Left lung (tissue), 10 donors: ENCODE measurements around the gene SNX25. TPM values are rescaled to one million over a fixed set of nuclear protein-coding genes. Genes with fewer than 3 reads are reported as not detected.

Source experiments
- ATAC-seq: fragments of 200-7000 bp; cut with Tn5 transposase; one replicate; pipeline ENCODE4 v1.9.1; 2020; ENCODE audit warnings: moderate library complexity
- DNase-seq, 4 donors: peaks; one replicate each; pipeline ENCODE4 v3.0.0-alpha.2; 2013 to 2020
- H3K27ac ChIP-seq, 2 donors: fragments of 200-600 bp; sonication (generic) in 1 of 2; one replicate each; pipeline versions ENCODE4 v1.5.0 to v1.8.0; 2020 to 2021
- H3K27me3 ChIP-seq, 2 donors: fragments of 200-600 bp; sonication (generic) in 1 of 2; one replicate each; pipeline versions ENCODE4 v1.5.0 to v1.8.0; 2020 to 2021
- H3K36me3 ChIP-seq, 2 donors: fragments of 200-600 bp; sonication (generic) in 1 of 2; one replicate each; pipeline versions ENCODE4 v1.5.0 to v1.8.0; 2020 to 2021
- H3K4me1 ChIP-seq, 2 donors: fragments of 200-600 bp; one replicate each; pipeline ENCODE4 v1.8.0; 2021
- H3K4me3 ChIP-seq, 2 donors: fragments of 200-600 bp; sonication (generic) in 1 of 2; one replicate each; pipeline versions ENCODE4 v1.5.0 to v1.8.0; 2020 to 2021; ENCODE audit warnings: mild to moderate bottlenecking in 1 of 2
- H3K9me3 ChIP-seq, 2 donors: fragments of 200-600 bp; sonication (generic) in 1 of 2; one replicate each; pipeline versions ENCODE4 v1.5.0 to v1.8.0; 2020 to 2021
- intact Hi-C, 2 donors: fragments of 100-400 bp; cut with DNase I; formaldehyde crosslinking; loops; one replicate each; pipeline versions ENCODE4 v1.11.2 to v1.14.2; 2022
- polyA plus RNA-seq, 6 donors: library from polyadenylated mRNA; unstranded; fragments of 120-200 nt; gene quantifications; one replicate each; pipeline ENCODE4 v1.2.1, GENCODE V29; 2013; ENCODE audit not compliant: insufficient read length in 6 of 6
- total RNA-seq, 2 donors: library from RNA; stranded (reverse); fragmentation: NEBNext Ultra II Directional; extraction: Animal tissue kit (Norgen Biotek cat#: 25700); gene quantifications; one replicate each; pipeline ENCODE4 v1.2.1, GENCODE V29; 2021
- TF ChIP-seq, protein P1 (sequence below), 2 donors: fragments of 200-600 bp; sonication (generic) in 1 of 2; IDR thresholded peaks; one replicate each; pipeline versions ENCODE4 v1.5.0 to v1.8.0; 2021; ENCODE audit warnings: antibody characterized with exemption in 2 of 2
- donor health status: DM: no; HTN: yes; CAD: no.
- donor health status: DM: no; HTN: no; CAD: no.

The SNX25 gene
- total and polyA plus RNA-seq, 8 donors = 15.5 to 122 (median 18.9) TPM

DNA sequence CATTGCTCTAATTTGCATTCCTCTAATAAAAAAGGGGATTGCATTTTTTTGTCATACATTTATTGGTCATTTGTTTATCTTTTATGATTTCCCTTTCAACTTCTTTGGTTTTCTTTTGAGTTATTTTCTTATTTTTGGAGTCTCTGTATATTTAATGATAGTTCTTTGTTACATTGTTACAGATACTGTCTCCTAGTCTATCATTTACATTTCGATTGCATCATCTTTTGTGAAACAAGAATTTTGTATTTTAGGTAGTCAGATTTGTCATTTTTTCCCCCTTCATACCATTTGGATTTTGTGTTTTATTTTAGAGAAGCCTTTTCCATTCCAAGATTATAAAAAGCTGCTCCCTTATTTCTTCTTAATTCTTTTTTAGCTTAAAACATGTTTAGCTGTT lies 37.1 kb downstream of the SNX25 start:
- ATAC-seq (no peak), DNase-seq (no peak)
- TF ChIP-seq, protein P1, sequence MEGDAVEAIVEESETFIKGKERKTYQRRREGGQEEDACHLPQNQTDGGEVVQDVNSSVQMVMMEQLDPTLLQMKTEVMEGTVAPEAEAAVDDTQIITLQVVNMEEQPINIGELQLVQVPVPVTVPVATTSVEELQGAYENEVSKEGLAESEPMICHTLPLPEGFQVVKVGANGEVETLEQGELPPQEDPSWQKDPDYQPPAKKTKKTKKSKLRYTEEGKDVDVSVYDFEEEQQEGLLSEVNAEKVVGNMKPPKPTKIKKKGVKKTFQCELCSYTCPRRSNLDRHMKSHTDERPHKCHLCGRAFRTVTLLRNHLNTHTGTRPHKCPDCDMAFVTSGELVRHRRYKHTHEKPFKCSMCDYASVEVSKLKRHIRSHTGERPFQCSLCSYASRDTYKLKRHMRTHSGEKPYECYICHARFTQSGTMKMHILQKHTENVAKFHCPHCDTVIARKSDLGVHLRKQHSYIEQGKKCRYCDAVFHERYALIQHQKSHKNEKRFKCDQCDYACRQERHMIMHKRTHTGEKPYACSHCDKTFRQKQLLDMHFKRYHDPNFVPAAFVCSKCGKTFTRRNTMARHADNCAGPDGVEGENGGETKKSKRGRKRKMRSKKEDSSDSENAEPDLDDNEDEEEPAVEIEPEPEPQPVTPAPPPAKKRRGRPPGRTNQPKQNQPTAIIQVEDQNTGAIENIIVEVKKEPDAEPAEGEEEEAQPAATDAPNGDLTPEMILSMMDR (IDR thresholded peaks at IDR 0.05) = no peak
- Histone ChIP-seq H3K27me3 (no peaks in the 10 kb centered on the region), H3K9me3 (no peaks in the 10 kb centered on the region), H3K36me3 (no peaks in the 10 kb centered on the region), H3K4me3 (no peak overlapping the region), H3K4me1 (no peaks in the 10 kb centered on the region), H3K27ac (no peak overlapping the region)
- intact Hi-C loops = no loop called here

DNA sequence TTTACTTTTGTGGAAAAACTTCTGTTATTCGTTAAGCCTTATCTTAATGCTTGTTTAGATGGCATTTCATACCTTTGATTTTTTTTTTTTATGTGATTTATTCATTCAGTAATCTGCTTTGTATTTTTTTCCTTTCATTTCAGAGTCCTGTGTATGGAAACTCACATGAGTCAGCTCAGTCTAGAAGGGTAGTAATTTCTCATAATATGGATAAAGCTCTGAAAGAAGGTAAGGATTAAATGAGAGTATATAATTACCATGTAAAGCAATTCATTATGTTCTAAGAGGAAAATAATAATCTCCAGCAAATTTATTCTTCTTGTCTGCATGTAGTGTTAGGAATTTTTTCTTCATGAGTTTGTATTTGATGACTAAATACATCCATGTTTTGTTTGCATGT lies 37.8 kb downstream of the SNX25 start:
- DNase-seq (no peak), ATAC-seq (no peak)
- TF ChIP-seq, protein P1 (IDR thresholded peaks at IDR 0.05) = no peak
- intact Hi-C loops = no loop called here
- H3K4me3 ChIP-seq = no peak overlapping the region
- H3K27me3 ChIP-seq = no peaks in the 10 kb centered on the region
- no peaks in the 10 kb centered on the region for H3K9me3 ChIP-seq
- H3K27ac ChIP-seq = no peak overlapping the region
- no peaks in the 10 kb centered on the region for H3K36me3 ChIP-seq
- no peaks in the 10 kb centered on the region for H3K4me1 ChIP-seq

DNA sequence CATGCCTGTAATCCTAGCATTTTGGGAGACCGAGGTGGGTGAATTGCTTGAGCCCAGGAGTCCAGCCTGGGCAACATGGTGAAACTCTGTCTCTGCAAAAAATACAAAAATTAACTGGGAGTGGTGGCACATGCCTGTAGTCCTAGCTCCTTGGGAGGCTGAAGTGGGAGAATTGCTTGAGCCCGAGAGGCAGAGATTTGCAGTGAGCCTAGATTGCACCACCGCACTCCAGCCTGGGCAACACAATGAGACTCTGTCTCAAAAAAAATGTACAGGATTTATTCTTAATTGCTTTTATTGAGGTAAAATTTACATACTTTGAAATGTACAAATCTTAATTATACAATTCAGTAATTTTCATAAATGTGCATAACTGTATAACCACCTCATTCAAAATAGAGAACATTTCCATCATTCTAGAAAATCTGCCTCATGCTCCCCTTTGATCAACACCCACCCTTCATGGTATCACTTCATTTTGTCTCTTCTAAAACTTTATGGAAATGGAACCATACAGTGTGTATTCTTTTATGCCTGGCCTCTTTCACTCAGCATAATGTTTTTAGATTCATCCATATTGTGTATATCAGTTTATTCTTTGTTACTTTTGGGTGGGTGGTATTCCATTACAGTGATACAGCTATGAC lies 39.1 kb downstream of the SNX25 start:
- no peaks in the 10 kb centered on the region for H3K36me3 ChIP-seq
- intact Hi-C loops = no loop called here
- H3K27ac ChIP-seq = no peak overlapping the region
- no peaks in the 10 kb centered on the region for H3K27me3 ChIP-seq
- H3K4me3 ChIP-seq = no peak overlapping the region
- no peaks in the 10 kb centered on the region for H3K9me3 ChIP-seq
- DNase-seq = no peak
- H3K4me1 ChIP-seq = no peaks in the 10 kb centered on the region
- TF ChIP-seq, protein P1 (IDR thresholded peaks at IDR 0.05) = no peak
- ATAC-seq = peak; percentile 24

DNA sequence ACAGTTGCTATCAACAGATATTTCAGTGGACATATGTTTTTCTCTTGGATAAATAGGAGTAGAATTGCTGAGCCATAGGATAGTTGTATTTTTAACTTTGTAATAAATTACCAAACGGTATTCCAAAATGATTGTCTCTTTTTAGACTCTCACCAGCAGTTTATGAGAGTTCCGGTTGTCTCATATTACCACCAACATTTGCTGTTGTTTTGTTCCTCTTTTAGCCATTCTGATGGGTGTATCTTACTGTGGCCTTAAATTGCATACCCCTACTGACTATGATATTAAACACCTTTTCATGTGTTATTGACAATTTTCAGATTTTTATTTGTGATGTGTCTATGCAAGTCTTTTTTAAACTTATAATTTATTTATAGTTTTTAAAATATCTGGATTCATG lies 39.7 kb downstream of the SNX25 start:
- Histone ChIP-seq H3K4me3 (no peak overlapping the region), H3K27me3 (no peaks in the 10 kb centered on the region), H3K36me3 (no peaks in the 10 kb centered on the region), H3K9me3 (no peaks in the 10 kb centered on the region), H3K27ac (no peak overlapping the region), H3K4me1 (no peaks in the 10 kb centered on the region)
- DNase-seq = no peak
- intact Hi-C loops = no loop called here
- TF ChIP-seq, protein P1 (IDR thresholded peaks at IDR 0.05) = no peak
- ATAC-seq = no peak

DNA sequence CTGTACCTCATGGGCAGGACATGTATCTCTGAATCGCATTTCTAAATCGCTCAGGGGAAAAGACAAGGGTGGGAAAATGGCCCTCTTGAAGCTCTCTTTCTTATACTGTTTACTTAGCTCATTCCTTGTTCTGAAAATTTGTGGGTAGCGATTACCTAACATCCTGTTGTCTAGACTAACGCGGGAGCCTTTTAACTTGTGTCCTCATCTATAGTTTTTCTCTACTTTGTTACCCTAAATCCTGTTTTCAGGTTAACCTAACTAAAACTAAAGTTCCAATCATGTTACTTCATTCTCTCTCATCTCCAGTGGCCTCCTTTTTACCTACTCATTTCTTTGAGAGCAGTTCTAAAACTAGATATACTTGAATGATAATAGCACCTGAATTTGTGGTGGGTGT lies 45.0 kb downstream of the SNX25 start:
- ATAC-seq (peak; percentile 54), DNase-seq (no peak)
- Histone ChIP-seq H3K9me3 (no peaks in the 10 kb centered on the region), H3K4me3 (no peak overlapping the region), H3K27ac (no peak overlapping the region), H3K27me3 (no peaks in the 10 kb centered on the region), H3K4me1 (peaks cover 0 to 25% of the 10 kb centered on the region in 2 donors), H3K36me3 (no peaks in the 10 kb centered on the region)
- TF ChIP-seq, protein P1 (IDR thresholded peaks at IDR 0.05) = no peak
- intact Hi-C loops = no loop called here
